B cell (primary cell): ENCODE data around the gene MAP7D2. TPM values are rescaled to one million over a fixed set of nuclear protein-coding genes. Genes with fewer than 3 reads are reported as not detected.

Experiments
- ATAC-seq: fragments of 200-7000 bp; cut with Tn5 transposase; one replicate; pipeline ENCODE4 v1.10.0; 2021; ENCODE audit warnings: low read depth, mild to moderate bottlenecking, moderate number of reproducible peaks, moderate library complexity
- CTCF ChIA-PET: fragments of 350-600 bp; sonication (Branson Sonifier 250); formaldehyde crosslinking; loops from one replicate; lab custom pipeline; 2021; ENCODE audit warnings: antibody characterized with exemption, inconsistent platforms; lab: Charles Lee
- POLR2A ChIA-PET: fragments of 350-600 bp; sonication (Branson Sonifier 250); formaldehyde crosslinking; loops from one replicate; lab custom pipeline; 2021; ENCODE audit warnings: antibody characterized with exemption; lab: Charles Lee
- DNase-seq: peaks from one replicate; pipeline ENCODE4 v3.0.0; 2013
- H2AFZ ChIP-seq: 2 replicates; pipeline ENCODE4 v1.6.1; 2012; ENCODE audit warnings: mild to moderate bottlenecking, low read depth, low read length; ENCODE audit not compliant: insufficient read depth, poor library complexity, severe bottlenecking
- H3K27ac ChIP-seq, 2 donors: 1 replicate in 1 of 2; 2 replicates in 1 of 2; pipeline ENCODE4 v1.5.1; 2012 to 2013; ENCODE audit warnings: low read length in 2 of 2, mild to moderate bottlenecking in 2 of 2, moderate library complexity in 1 of 2
- H3K27me3 ChIP-seq, 4 experiments: fragments of 200-600 bp in 1 of 4; sonication (generic) in 1 of 4; replicated peaks in 1 of 4; 1 replicate in 2 of 4; 2 replicates in 2 of 4; pipeline versions ENCODE4 v1.6.1 to v1.7.0; 2013 to 2016; ENCODE audit warnings: low read length in 3 of 4, mild to moderate bottlenecking in 2 of 4, mixed read lengths in 1 of 4, moderate library complexity in 1 of 4; ENCODE audit not compliant: insufficient read depth in 4 of 4, control insufficient read depth in 3 of 4; ENCODE audit errors: control extremely low read depth in 1 of 4
- H3K36me3 ChIP-seq, 2 experiments: replicated peaks in 1 of 2; 1 replicate in 1 of 2; 2 replicates in 1 of 2; pipeline versions ENCODE4 v1.6.1 to v1.7.1; 2013; ENCODE audit warnings: low read length in 1 of 2; ENCODE audit not compliant: insufficient read depth in 2 of 2, control insufficient read depth in 1 of 2; ENCODE audit errors: control extremely low read depth in 1 of 2, extremely low read depth in 1 of 2
- H3K4me1 ChIP-seq, 2 donors: fragments of 200-600 bp in 1 of 2; sonication (generic) in 1 of 2; 1 replicate in 1 of 2; 2 replicates in 1 of 2; pipeline versions ENCODE4 v1.5.1 to v1.6.1; 2013 to 2017; ENCODE audit warnings: low read length in 2 of 2; ENCODE audit not compliant: control insufficient read depth in 2 of 2, insufficient read depth in 2 of 2
- H3K4me2 ChIP-seq: replicated peaks from 2 replicates; pipeline ENCODE3; 2012; ENCODE audit warnings: mild to moderate bottlenecking, low read depth, low read length; ENCODE audit not compliant: poor library complexity, severe bottlenecking
- H3K4me3 ChIP-seq, 5 experiments: fragments of 200-600 bp in 1 of 5; sonication (generic) in 1 of 5; 1 replicate in 3 of 5; 2 replicates in 2 of 5; pipeline versions ENCODE4 v1.5.1 to v1.7.0; 2011 to 2016; ENCODE audit warnings: low read length in 4 of 5, mild to moderate bottlenecking in 4 of 5, low read depth in 2 of 5, control low read depth in 1 of 5, moderate library complexity in 1 of 5; ENCODE audit not compliant: insufficient read depth in 1 of 5; ENCODE audit errors: control extremely low read depth in 1 of 5, extremely low read depth in 1 of 5
- H3K79me2 ChIP-seq: fragments of 200-600 bp; sonication (generic); one replicate; pipeline ENCODE4 v1.6.0; 2016; ENCODE audit warnings: low read length; ENCODE audit not compliant: control insufficient read depth, insufficient read depth
- H3K9ac ChIP-seq: fragments of 200-600 bp; sonication (generic); 2 replicates; pipeline ENCODE4 v1.6.1; 2017; ENCODE audit warnings: mild to moderate bottlenecking, low read length, moderate library complexity
- H3K9me3 ChIP-seq, 3 donors: one replicate each; pipeline versions ENCODE4 v1.6.1 to v1.7.1; 2013; ENCODE audit warnings: low read length in 2 of 3; ENCODE audit not compliant: control insufficient read depth in 2 of 3, insufficient read depth in 1 of 3; ENCODE audit errors: control extremely low read depth in 1 of 3
- H4K20me1 ChIP-seq: 2 replicates; pipeline ENCODE4 v1.6.0; 2012; ENCODE audit warnings: mild to moderate bottlenecking, low read length; ENCODE audit not compliant: insufficient read depth, control insufficient read depth, poor library complexity, severe bottlenecking
- H3K27ac Mint-ChIP-seq: one replicate; pipeline ENCODE4 v1.8.0; 2021; ENCODE audit warnings: mixed read lengths
- H3K27me3 Mint-ChIP-seq: one replicate; pipeline ENCODE4 v1.8.0; 2021; ENCODE audit warnings: mixed read lengths
- H3K4me1 Mint-ChIP-seq: one replicate; pipeline ENCODE4 v1.8.0; 2021; ENCODE audit warnings: mixed read lengths
- H3K4me3 Mint-ChIP-seq: one replicate; pipeline ENCODE4 v1.8.0; 2021; ENCODE audit warnings: mixed read lengths
- H3K9me3 Mint-ChIP-seq: one replicate; pipeline ENCODE4 v1.8.0; 2022; ENCODE audit warnings: mixed read lengths; ENCODE audit not compliant: insufficient read depth
- EZH2 ChIP-seq: IDR thresholded peaks from 2 replicates; pipeline ENCODE4 v1.6.1; 2012; ENCODE audit warnings: borderline replicate concordance, low read depth, mild to moderate bottlenecking, moderate library complexity, low read length; ENCODE audit not compliant: insufficient read depth, poor library complexity, severe bottlenecking
- WGBS: methylation state at CpG from one replicate; pipeline ENCODE4 v1.1.5; 2013; ENCODE audit warnings: missing lambda C conversion rate; ENCODE audit not compliant: insufficient coverage; 5-methylcytosine and 5-hydroxymethylcytosine counted together
- intact Hi-C: fragments of 100-400 bp; cut with micrococcal nuclease; formaldehyde crosslinking; loops from one replicate; pipeline ENCODE4 v1.10.0; 2022
- polyA plus RNA-seq: library from polyadenylated mRNA; depleted of rRNA; stranded (reverse); fragments of >200 nt; gene quantifications from 2 replicates; pipeline ENCODE4 v1.2.3, GENCODE V29; 2012
- total RNA-seq, 2 donors: library from RNA; stranded (reverse); fragments of 120-200 nt in 1 of 2; gene quantifications; 1 replicate in 1 of 2; 2 replicates in 1 of 2; pipeline versions ENCODE4 v1.2.3 to v1.2.4, GENCODE V29; 2013 to 2022
- TF ChIP-seq, protein P1 (sequence below): fragments of 200-600 bp; IDR thresholded peaks from one replicate; pipeline ENCODE4 v1.8.0; 2022; ENCODE audit warnings: antibody characterized with exemption, mild to moderate bottlenecking

Gene MAP7D2
- total and polyA plus RNA-seq, 2 donors (not counting 1 experiment from before 2014, with no cell fraction given), result 0.54 TPM; not detected in 1

DNA sequence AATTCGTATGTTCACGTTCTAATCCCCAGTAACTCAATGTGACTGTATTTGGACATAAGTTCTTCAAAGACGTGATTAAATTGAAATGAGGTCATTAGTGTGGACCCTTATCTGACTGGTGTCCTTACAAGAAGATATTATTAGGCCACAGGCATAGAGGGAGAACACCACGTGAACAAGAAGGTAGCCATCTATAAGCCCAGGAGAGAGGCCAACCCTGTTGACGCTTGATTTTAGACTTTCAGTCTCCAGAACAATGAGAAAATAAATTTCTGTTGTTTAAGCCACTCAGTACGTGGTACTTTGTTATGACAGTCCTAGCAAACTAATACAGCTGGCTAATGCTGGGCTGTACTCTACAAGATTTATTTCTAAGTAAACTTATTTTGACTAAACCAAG is 26.4 kb upstream of the MAP7D2 start:
- Histone ChIP-seq H3K36me3 (peaks cover 0 to 1% of the 10 kb centered on the region in 2 experiments), H3K79me2 (peaks cover 36% of the 10 kb centered on the region), H3K4me2 (no peak overlapping the region), H3K9me3 (no peaks in the 10 kb centered on the region), H3K27me3 (no peaks in the 10 kb centered on the region), H4K20me1 (peaks cover 8% of the 10 kb centered on the region), H3K4me1 (peaks cover 15 to 18% of the 10 kb centered on the region in 2 donors), H3K9ac (no peak overlapping the region), H3K27ac (no peak overlapping the region), H3K4me3 (no peak overlapping the region), H2AFZ (no peak overlapping the region)
- CTCF ChIA-PET, result no interaction called here
- Mint-ChIP-seq H3K9me3 (no peaks in the 10 kb centered on the region), H3K4me3 (peak overlapping the region; percentile 52), H3K27me3 (no peaks in the 10 kb centered on the region), H3K4me1 (peaks cover 21% of the 10 kb centered on the region), H3K27ac (peak overlapping the region; percentile 72)
- TF ChIP-seq EZH2, result no peak
- POLR2A ChIA-PET, result interaction anchor here (0.6 kb wide), 1 partner anchor 250 kb away, joined by 4 read pairs; no protein-coding TSS in a partner anchor
- ATAC-seq (no peak), DNase-seq (no peak)
- intact Hi-C loops, result loop anchor here (5.0 kb wide), 2 partner anchors 461 to 1466 kb away; no protein-coding TSS in a partner anchor
- WGBS, result no CpG with 5 or more reads among the region's 6 CpGs

DNA sequence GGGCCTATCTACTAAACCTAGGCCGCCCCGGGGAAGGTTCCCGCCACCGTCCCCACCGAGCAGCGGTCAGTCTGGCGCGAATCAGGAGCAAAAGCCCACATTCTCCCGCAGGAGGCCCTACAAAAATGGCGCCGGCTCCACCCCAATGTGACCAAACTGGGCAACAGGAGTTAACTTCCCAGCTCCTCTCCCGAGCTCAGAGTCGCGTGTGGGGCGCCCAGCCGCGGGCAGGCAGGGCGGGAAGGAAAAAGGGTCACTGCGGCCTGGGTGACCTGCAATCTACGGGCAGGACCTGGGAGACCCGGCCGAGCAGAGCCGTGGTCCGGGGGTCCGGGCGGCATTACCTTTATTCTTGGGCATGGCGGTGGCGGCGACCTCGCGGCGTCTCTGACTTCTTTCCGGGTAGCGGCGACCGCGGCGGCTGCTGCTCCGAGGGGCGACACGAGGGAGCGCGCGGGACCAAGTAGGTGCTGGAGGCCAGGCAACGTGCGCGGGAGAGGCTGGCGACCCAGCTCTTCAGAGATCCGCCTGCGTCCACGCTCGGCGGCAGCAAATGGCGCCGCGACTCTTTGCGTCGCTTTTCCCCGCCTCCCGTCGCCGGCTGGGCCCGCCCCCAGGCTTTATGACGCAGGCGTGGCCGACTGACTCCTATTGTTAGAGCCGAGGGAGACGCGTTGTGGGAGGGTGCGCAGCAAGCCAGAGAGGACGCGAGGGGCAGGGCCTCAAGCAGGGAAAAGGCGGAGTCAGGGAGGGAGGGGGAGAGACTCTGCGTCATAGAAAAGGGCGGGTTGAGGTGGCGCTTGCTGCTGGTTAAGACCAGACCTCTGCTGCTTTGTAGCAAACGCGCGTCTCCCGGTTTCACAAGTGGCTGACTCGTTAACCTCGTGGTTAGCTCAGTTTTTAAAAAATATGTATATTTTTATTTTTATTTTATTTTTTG is 24.8 kb upstream of the MAP7D2 start, which contains the start of gene EIF1AX:
Gene EIF1AX (minus strand): TSS at position 558 of the 940 bp plus-strand sequence. CDS start 198 bp downstream, at position 360.
- peak within 1 kb of the TSS; percentile 77 to 98 (median 86) for H3K4me3 ChIP-seq
- peaks cover 46% of the 10 kb centered on the region for H3K79me2 ChIP-seq
- no peaks in the 10 kb centered on the region for H3K9me3 ChIP-seq
- peak within 1 kb of the TSS; percentile 91 for H3K4me2 ChIP-seq
- Mint-ChIP-seq H3K27me3 (no peaks in the 10 kb centered on the region), H3K4me1 (peaks cover 21% of the 10 kb centered on the region), H3K9me3 (no peaks in the 10 kb centered on the region), H3K27ac (peak within 1 kb of the TSS; percentile 88), H3K4me3 (peak within 1 kb of the TSS; percentile 87)
- ATAC-seq (peak; percentile 99), DNase-seq (peak; percentile 96)
- H3K27ac ChIP-seq, result peak within 1 kb of the TSS; percentile 74 to 92
- H2AFZ ChIP-seq, result peak within 1 kb of the TSS; percentile 79
- intact Hi-C loops, result loop anchor here (1.0 to 5.0 kb wide), 4 partner anchors 126 to 1464 kb away; partner anchors contain the start of gene BCLAF3
- peaks cover 15 to 16% of the 10 kb centered on the region in 2 donors for H3K4me1 ChIP-seq
- CTCF ChIA-PET, result no interaction called here
- peaks cover 12% of the 10 kb centered on the region for H4K20me1 ChIP-seq
- WGBS, result 0% methylated on average over 44 of the region's 82 CpGs
- H3K27me3 ChIP-seq, result no peaks in the 10 kb centered on the region
- POLR2A ChIA-PET, result no interaction called here
- H3K9ac ChIP-seq, result peak within 1 kb of the TSS; percentile 96
- TF ChIP-seq EZH2, result no peak
- TF ChIP-seq, protein P1, sequence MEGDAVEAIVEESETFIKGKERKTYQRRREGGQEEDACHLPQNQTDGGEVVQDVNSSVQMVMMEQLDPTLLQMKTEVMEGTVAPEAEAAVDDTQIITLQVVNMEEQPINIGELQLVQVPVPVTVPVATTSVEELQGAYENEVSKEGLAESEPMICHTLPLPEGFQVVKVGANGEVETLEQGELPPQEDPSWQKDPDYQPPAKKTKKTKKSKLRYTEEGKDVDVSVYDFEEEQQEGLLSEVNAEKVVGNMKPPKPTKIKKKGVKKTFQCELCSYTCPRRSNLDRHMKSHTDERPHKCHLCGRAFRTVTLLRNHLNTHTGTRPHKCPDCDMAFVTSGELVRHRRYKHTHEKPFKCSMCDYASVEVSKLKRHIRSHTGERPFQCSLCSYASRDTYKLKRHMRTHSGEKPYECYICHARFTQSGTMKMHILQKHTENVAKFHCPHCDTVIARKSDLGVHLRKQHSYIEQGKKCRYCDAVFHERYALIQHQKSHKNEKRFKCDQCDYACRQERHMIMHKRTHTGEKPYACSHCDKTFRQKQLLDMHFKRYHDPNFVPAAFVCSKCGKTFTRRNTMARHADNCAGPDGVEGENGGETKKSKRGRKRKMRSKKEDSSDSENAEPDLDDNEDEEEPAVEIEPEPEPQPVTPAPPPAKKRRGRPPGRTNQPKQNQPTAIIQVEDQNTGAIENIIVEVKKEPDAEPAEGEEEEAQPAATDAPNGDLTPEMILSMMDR, result no peak
- peaks cover 1 to 7% of the 10 kb centered on the region in 2 experiments for H3K36me3 ChIP-seq
